NOMO-1 treated with dmso at 0.1 percent for 144 hours (cell line): ENCODE measurements around the gene ANK3.
"Not testable (repeated sequence)": the region's sequence is repeated elsewhere in the genome, so short reads cannot be mapped to it uniquely, and the experiment has no call there.

Experiments
- DNase-seq: peaks from one replicate; lab custom pipeline; 2025; ENCODE audit not compliant: unreplicated experiment; lab: John Stamatoyannopoulos, UW

The ANK3 gene

GRCh38 chr10:60311821-60312220 lies 77.9 kb downstream of the ANK3 start:
- DNase-seq, result no peak

GRCh38 chr10:60310740-60311139 lies 78.9 kb downstream of the ANK3 start:
- DNase-seq, result no peak

GRCh38 chr10:60309891-60310290 lies 79.8 kb downstream of the ANK3 start:
- no peak for DNase-seq

- DNase-seq, result no peak
Measured at GRCh38 chr10:60309371-60309770, 80.3 kb downstream of the ANK3 start.

- DNase-seq, result no peak
Measured at GRCh38 chr10:60305380-60305892, 84.2 kb downstream of the ANK3 start.

- no peak for DNase-seq
Measured at GRCh38 chr10:60304829-60305379, 84.8 kb downstream of the ANK3 start.

GRCh38 chr10:60303778-60304177 lies 85.9 kb downstream of the ANK3 start:
- no peak for DNase-seq

- DNase-seq, result no peak
Measured at GRCh38 chr10:60299961-60300883, 89.5 kb downstream of the ANK3 start.

GRCh38 chr10:60299390-60299778 lies 90.3 kb downstream of the ANK3 start:
- DNase-seq, result no peak

GRCh38 chr10:60298408-60299389 lies 91.0 kb downstream of the ANK3 start:
- no peak for DNase-seq

- no peak for DNase-seq
Measured at GRCh38 chr10:60296073-60296472, 93.6 kb downstream of the ANK3 start.

GRCh38 chr10:60295028-60295937 lies 94.4 kb downstream of the ANK3 start:
- no peak for DNase-seq

GRCh38 chr10:60293581-60294175 lies 96.0 kb downstream of the ANK3 start:
- no peak for DNase-seq

GRCh38 chr10:60292998-60293397 lies 96.7 kb downstream of the ANK3 start:
- no peak for DNase-seq

- DNase-seq, result not testable (repeated sequence)
Measured at GRCh38 chr10:60292536-60292935, 97.1 kb downstream of the ANK3 start.

GRCh38 chr10:60291344-60291930 lies 98.2 kb downstream of the ANK3 start:
- no peak for DNase-seq

- DNase-seq, result no peak
Measured at GRCh38 chr10:60290558-60290957, 99.1 kb downstream of the ANK3 start.

- DNase-seq, result no peak
Measured at GRCh38 chr10:60289800-60290199, 99.9 kb downstream of the ANK3 start.

GRCh38 chr10:60288256-60288655 lies 101.4 kb downstream of the ANK3 start:
- no peak for DNase-seq
